Astrocyte (in vitro differentiated cells and primary cell): ENCODE data around the gene SMARCA2. TPM values are rescaled to one million over a fixed set of nuclear protein-coding genes. Genes with fewer than 3 reads are reported as not detected.

ENCODE experiments used
- DNase-seq: peaks from one replicate; pipeline ENCODE4 v3.0.0-alpha.2; 2010; ENCODE audit warnings: low read depth
- FAIRE-seq: peaks from 2 replicates; lab custom pipeline; 2011; peaks lifted over from hg19 to GRCh38; lab: Jason Lieb, UNC
- H2AFZ ChIP-seq: 2 replicates; pipeline ENCODE4 v1.6.0; 2012; ENCODE audit warnings: low read depth, low read length, inconsistent platforms
- H3K27ac ChIP-seq: 2 replicates; pipeline ENCODE4 v1.5.1; 2011; ENCODE audit warnings: low read depth, low read length, inconsistent platforms
- H3K27me3 ChIP-seq: 2 replicates; pipeline ENCODE4 v1.6.0; 2011; ENCODE audit warnings: low read length, inconsistent platforms; ENCODE audit not compliant: insufficient read depth
- H3K36me3 ChIP-seq: 2 replicates; pipeline ENCODE4 v1.5.1; 2011; ENCODE audit warnings: low read length, inconsistent platforms; ENCODE audit not compliant: insufficient read depth
- H3K4me1 ChIP-seq: 2 replicates; pipeline ENCODE4 v1.5.1; 2011; ENCODE audit warnings: low read length, inconsistent platforms; ENCODE audit not compliant: insufficient read depth
- H3K4me2 ChIP-seq: 2 replicates; pipeline ENCODE4 v1.6.0; 2012; ENCODE audit warnings: low read length, inconsistent platforms
- H3K4me3 ChIP-seq: 2 replicates; pipeline ENCODE4 v1.5.1; 2011; ENCODE audit warnings: low read depth, mild to moderate bottlenecking, low read length, inconsistent platforms; ENCODE audit not compliant: insufficient read depth
- H3K79me2 ChIP-seq: 2 replicates; pipeline ENCODE4 v1.6.0; 2012; ENCODE audit warnings: mild to moderate bottlenecking, low read length, inconsistent platforms; ENCODE audit not compliant: insufficient read depth
- H3K9ac ChIP-seq: 2 replicates; pipeline ENCODE4 v1.6.0; 2012; ENCODE audit warnings: mild to moderate bottlenecking, low read length, inconsistent platforms
- H3K9me3 ChIP-seq: 2 replicates; pipeline ENCODE4 v1.5.1; 2012; ENCODE audit warnings: low read depth, mild to moderate bottlenecking, low read length, inconsistent platforms; ENCODE audit not compliant: insufficient read depth
- H4K20me1 ChIP-seq: 2 replicates; pipeline ENCODE4 v1.6.0; 2012; ENCODE audit warnings: low read length, inconsistent platforms; ENCODE audit not compliant: insufficient read depth
- H3K27ac Mint-ChIP-seq: one replicate; pipeline ENCODE4 v1.8.0; 2021; ENCODE audit warnings: mild to moderate bottlenecking, mixed read lengths; ENCODE audit not compliant: unreplicated experiment
- H3K27me3 Mint-ChIP-seq: one replicate; pipeline ENCODE4 v1.8.0; 2021; ENCODE audit warnings: low read depth, mixed read lengths; ENCODE audit not compliant: unreplicated experiment
- H3K36me3 Mint-ChIP-seq: one replicate; pipeline ENCODE4 v1.8.0; 2021; ENCODE audit warnings: low read depth, mixed read lengths; ENCODE audit not compliant: unreplicated experiment
- H3K4me1 Mint-ChIP-seq: one replicate; pipeline ENCODE4 v1.8.0; 2021; ENCODE audit warnings: low read depth, mixed read lengths; ENCODE audit not compliant: unreplicated experiment
- H3K4me3 Mint-ChIP-seq: one replicate; pipeline ENCODE4 v1.8.0; 2021; ENCODE audit warnings: mild to moderate bottlenecking, moderate library complexity, mixed read lengths; ENCODE audit not compliant: unreplicated experiment
- H3K9me3 Mint-ChIP-seq: one replicate; pipeline ENCODE4 v1.8.0; 2021; ENCODE audit warnings: mild to moderate bottlenecking, mixed read lengths; ENCODE audit not compliant: unreplicated experiment
- EZH2 ChIP-seq: IDR thresholded peaks from 2 replicates; pipeline ENCODE4 v1.6.1; 2012; ENCODE audit warnings: mild to moderate bottlenecking, low read length, inconsistent platforms; ENCODE audit not compliant: insufficient read depth
- total RNA-seq: library from RNA; stranded (reverse); gene quantifications from 2 replicates; pipeline ENCODE4 v1.2.1, GENCODE V29; 2021
- TF ChIP-seq, protein P1 (sequence below): IDR thresholded peaks from 2 replicates; pipeline ENCODE4 v1.5.1; 2011; ENCODE audit warnings: low read depth, mild to moderate bottlenecking, inconsistent platforms, low read length, moderate library complexity; ENCODE audit not compliant: insufficient read depth

The SMARCA2 gene
- total RNA-seq, 1 donor from 2014 or later, result 54.2 TPM

DNA sequence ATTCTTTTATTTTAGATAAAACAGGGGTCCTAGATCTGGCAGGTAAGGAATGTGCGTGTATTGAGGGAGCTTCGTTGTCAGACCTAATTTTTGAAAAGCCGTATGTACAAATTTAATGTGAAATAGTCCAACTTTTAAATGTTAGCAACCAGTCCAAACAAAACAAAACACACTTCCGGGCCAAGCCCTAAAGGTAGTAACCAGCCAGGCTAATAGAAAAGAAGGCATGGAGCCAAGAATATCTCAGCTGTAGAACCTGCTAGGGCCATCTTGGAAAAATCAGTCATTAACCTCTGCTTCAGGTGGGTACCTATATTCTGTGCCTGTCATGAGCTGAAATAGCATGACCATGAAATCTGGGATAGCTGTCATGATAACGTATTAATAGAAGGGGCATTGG is 71.0 kb downstream of the SMARCA2 start:
- DNase-seq, result no peak
- Histone ChIP-seq H3K4me2 (no peak overlapping the region), H4K20me1 (no peaks in the 10 kb centered on the region), H3K4me1 (no peaks in the 10 kb centered on the region), H2AFZ (no peak overlapping the region), H3K27ac (no peak overlapping the region), H3K4me3 (no peak overlapping the region), H3K27me3 (no peaks in the 10 kb centered on the region), H3K9me3 (no peaks in the 10 kb centered on the region), H3K79me2 (no peaks in the 10 kb centered on the region), H3K36me3 (peaks cover 40% of the 10 kb centered on the region), H3K9ac (no peak overlapping the region)
- Mint-ChIP-seq H3K36me3 (peaks cover 14% of the 10 kb centered on the region), H3K27me3 (no peaks in the 10 kb centered on the region), H3K4me3 (no peak overlapping the region), H3K27ac (no peak overlapping the region), H3K9me3 (no peaks in the 10 kb centered on the region), H3K4me1 (no peaks in the 10 kb centered on the region)
- FAIRE-seq, result no peak
- no peak for TF ChIP-seq EZH2
- TF ChIP-seq, protein P1, sequence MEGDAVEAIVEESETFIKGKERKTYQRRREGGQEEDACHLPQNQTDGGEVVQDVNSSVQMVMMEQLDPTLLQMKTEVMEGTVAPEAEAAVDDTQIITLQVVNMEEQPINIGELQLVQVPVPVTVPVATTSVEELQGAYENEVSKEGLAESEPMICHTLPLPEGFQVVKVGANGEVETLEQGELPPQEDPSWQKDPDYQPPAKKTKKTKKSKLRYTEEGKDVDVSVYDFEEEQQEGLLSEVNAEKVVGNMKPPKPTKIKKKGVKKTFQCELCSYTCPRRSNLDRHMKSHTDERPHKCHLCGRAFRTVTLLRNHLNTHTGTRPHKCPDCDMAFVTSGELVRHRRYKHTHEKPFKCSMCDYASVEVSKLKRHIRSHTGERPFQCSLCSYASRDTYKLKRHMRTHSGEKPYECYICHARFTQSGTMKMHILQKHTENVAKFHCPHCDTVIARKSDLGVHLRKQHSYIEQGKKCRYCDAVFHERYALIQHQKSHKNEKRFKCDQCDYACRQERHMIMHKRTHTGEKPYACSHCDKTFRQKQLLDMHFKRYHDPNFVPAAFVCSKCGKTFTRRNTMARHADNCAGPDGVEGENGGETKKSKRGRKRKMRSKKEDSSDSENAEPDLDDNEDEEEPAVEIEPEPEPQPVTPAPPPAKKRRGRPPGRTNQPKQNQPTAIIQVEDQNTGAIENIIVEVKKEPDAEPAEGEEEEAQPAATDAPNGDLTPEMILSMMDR, result no peak

DNA sequence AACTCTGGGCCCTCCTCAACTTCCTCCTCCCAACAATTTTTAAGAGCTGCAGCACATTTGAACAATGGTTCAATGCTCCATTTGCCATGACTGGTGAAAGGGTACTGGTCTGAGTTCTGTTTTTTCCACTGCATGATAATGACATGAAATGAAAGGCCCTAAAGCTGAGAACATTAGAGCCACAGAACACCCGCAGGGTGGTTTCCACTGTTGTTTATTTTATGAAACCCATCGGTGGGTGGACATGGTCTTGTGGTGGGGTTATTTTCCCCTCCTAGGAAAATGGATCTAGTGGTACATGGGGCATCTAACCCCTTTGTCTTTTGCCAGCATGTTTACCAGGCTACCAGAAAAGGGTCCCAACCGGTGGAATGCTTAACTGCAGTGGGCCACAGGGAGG is 71.8 kb downstream of the SMARCA2 start:
- no peak overlapping the region for H3K4me3 Mint-ChIP-seq
- Histone ChIP-seq H3K4me1 (no peaks in the 10 kb centered on the region), H3K36me3 (peaks cover 40% of the 10 kb centered on the region), H3K9ac (no peak overlapping the region), H3K9me3 (no peaks in the 10 kb centered on the region), H3K4me3 (no peak overlapping the region), H3K27me3 (no peaks in the 10 kb centered on the region), H2AFZ (no peak overlapping the region), H3K79me2 (no peaks in the 10 kb centered on the region), H4K20me1 (no peaks in the 10 kb centered on the region), H3K4me2 (no peak overlapping the region), H3K27ac (no peak overlapping the region)
- H3K4me1 Mint-ChIP-seq, result no peaks in the 10 kb centered on the region
- TF ChIP-seq EZH2, result no peak
- TF ChIP-seq, protein P1, result no peak
- no peaks in the 10 kb centered on the region for H3K27me3 Mint-ChIP-seq
- no peaks in the 10 kb centered on the region for H3K9me3 Mint-ChIP-seq
- DNase-seq (no peak), FAIRE-seq (no peak)
- no peak overlapping the region for H3K27ac Mint-ChIP-seq
- peaks cover 15% of the 10 kb centered on the region for H3K36me3 Mint-ChIP-seq

DNA sequence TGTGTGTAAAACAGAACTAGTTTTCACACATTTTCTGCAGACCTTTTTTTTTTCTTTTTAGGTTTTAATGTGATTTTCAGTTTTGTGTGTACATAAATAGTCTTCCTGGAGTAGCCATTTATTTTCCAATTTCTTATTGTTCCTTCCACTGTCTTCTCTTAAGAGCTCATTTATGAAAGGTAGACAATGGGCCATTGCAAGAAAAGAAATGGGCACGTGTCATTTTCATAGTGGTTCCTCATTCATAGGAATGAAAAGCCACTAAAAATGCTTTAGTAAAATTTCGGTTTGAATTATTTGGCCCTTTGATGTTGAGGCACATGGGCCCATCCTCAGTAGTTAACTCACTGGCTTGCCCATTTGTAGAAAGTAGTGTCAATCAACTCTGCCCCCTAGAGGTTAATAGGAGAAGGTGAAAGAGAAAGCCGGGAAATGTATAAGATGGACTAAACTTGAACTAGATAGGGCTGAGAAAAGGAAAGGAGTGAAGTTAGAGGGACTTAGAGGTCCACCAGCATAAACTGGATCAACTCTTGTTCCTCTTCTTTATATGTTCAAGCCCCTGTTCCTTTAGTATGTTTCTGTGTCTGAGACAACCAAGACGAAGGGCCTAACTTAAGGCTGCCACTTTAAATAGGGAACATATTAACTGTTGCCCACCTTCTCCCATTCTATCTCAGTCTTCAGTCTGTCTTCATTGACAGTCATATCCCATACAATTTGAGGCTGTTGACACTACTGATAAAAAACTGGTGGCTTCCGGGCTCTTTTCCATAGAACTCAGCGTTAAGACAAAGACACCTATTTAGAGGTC is 72.6 kb downstream of the SMARCA2 start:
- no peaks in the 10 kb centered on the region for H3K27me3 Mint-ChIP-seq
- H3K4me3 ChIP-seq, result no peak overlapping the region
- peak; percentile 42 for DNase-seq
- no peak overlapping the region for H3K27ac Mint-ChIP-seq
- H3K9me3 ChIP-seq, result no peaks in the 10 kb centered on the region
- FAIRE-seq, result no peak
- H3K4me1 Mint-ChIP-seq, result no peaks in the 10 kb centered on the region
- no peaks in the 10 kb centered on the region for H3K27me3 ChIP-seq
- no peaks in the 10 kb centered on the region for H3K4me1 ChIP-seq
- no peak overlapping the region for H3K4me2 ChIP-seq
- H2AFZ ChIP-seq, result no peak overlapping the region
- no peaks in the 10 kb centered on the region for H3K79me2 ChIP-seq
- H3K4me3 Mint-ChIP-seq, result no peak overlapping the region
- no peaks in the 10 kb centered on the region for H3K9me3 Mint-ChIP-seq
- H4K20me1 ChIP-seq, result no peaks in the 10 kb centered on the region
- peaks cover 15% of the 10 kb centered on the region for H3K36me3 Mint-ChIP-seq
- no peak for TF ChIP-seq EZH2
- TF ChIP-seq, protein P1, result peak; percentile 65
- H3K36me3 ChIP-seq, result peaks cover 40% of the 10 kb centered on the region
- no peak overlapping the region for H3K27ac ChIP-seq
- no peak overlapping the region for H3K9ac ChIP-seq
